Left kidney (tissue), 8 donors: ENCODE measurements around the gene RTN4RL2. TPM values are rescaled to one million over a fixed set of nuclear protein-coding genes. Genes with fewer than 3 reads are reported as not detected.

Experiments
- DNase-seq: peaks from one replicate; pipeline ENCODE4 v3.0.0-alpha.2; 2013
- long read RNA-seq, 8 donors: transcript quantifications; one replicate each; lab custom pipeline, GENCODE V29; 2026
- polyA plus RNA-seq: library from polyadenylated mRNA; unstranded; fragments of 120-200 nt; gene quantifications from one replicate; pipeline ENCODE4 v1.2.1, GENCODE V29; 2013; ENCODE audit not compliant: insufficient read length

The RTN4RL2 gene
- 2.5 TPM for polyA plus RNA-seq
- long read RNA-seq, donor 1, result 0 reads
- long read RNA-seq, donor 2, result 0 reads
- long read RNA-seq, donor 3, partial matches to known transcripts, result 0 of 2 reads
- long read RNA-seq, donor 3, other reads (novel, unspliced or antisense), result 0 of 2 reads
- long read RNA-seq, donor 4, result 0 reads
- long read RNA-seq, donor 5, partial matches to known transcripts, result 58 of 62 reads
- long read RNA-seq, donor 5, other reads (novel, unspliced or antisense), result 0 of 62 reads
- long read RNA-seq, donor 6, partial matches to known transcripts, result 29 of 131 reads
- long read RNA-seq, donor 6, other reads (novel, unspliced or antisense), result 102 of 131 reads
- long read RNA-seq, donor 7, partial matches to known transcripts, result 37 of 40 reads
- long read RNA-seq, donor 7, other reads (novel, unspliced or antisense), result 0 of 40 reads
- long read RNA-seq, donor 8, partial matches to known transcripts, result 0 of 1 reads
- long read RNA-seq, donor 8, other reads (novel, unspliced or antisense), result 0 of 1 reads

GRCh38 chr11:57460022-57460757, at the start of gene RTN4RL2:
TSS of gene RTN4RL2 (plus strand) at chr11:57460528. CDS start at chr11:57460866, 338 bp downstream.
- DNase-seq, result no peak

GRCh38 chr11:57413681-57414080, 46.6 kb upstream of the RTN4RL2 start:
- DNase-seq, result no peak

GRCh38 chr11:57414612-57415212, 45.6 kb upstream of the RTN4RL2 start:
- DNase-seq, result no peak

- no peak for DNase-seq
These were observed 43.9 kb upstream of the RTN4RL2 start for GRCh38 chr11:57416436-57416835.

- no peak for DNase-seq
These were observed 43.3 kb upstream of the RTN4RL2 start for GRCh38 chr11:57417056-57417455.

- no peak for DNase-seq
These were observed 42.2 kb upstream of the RTN4RL2 start for GRCh38 chr11:57418131-57418530.

- no peak for DNase-seq
These were observed 41.2 kb upstream of the RTN4RL2 start for GRCh38 chr11:57419146-57419545.

- no peak for DNase-seq
These were observed 39.3 kb upstream of the RTN4RL2 start for GRCh38 chr11:57421066-57421465.

GRCh38 chr11:57421805-57422204, 38.5 kb upstream of the RTN4RL2 start:
- no peak for DNase-seq

- no peak for DNase-seq
These were observed 37.7 kb upstream of the RTN4RL2 start for GRCh38 chr11:57422669-57423068.

- DNase-seq, result no peak
These were observed 36.1 kb upstream of the RTN4RL2 start for GRCh38 chr11:57424137-57424791.

- peak; percentile 12 for DNase-seq
These were observed 35.4 kb upstream of the RTN4RL2 start for GRCh38 chr11:57424792-57425564.

- no peak for DNase-seq
These were observed 34.5 kb upstream of the RTN4RL2 start for GRCh38 chr11:57425565-57426438.

GRCh38 chr11:57426439-57426928, 33.8 kb upstream of the RTN4RL2 start:
- DNase-seq, result peak; percentile 8

GRCh38 chr11:57426929-57427726, 33.2 kb upstream of the RTN4RL2 start, which contains the start of gene SLC43A3:
TSS of gene SLC43A3 (minus strand) at chr11:57427121. CDS start at chr11:57426172, 949 bp downstream.
- DNase-seq, result peak; percentile 62

- DNase-seq, result no peak
These were observed 32.6 kb upstream of the RTN4RL2 start for GRCh38 chr11:57427727-57428082.

- no peak for DNase-seq
These were observed 31.7 kb upstream of the RTN4RL2 start for GRCh38 chr11:57428643-57429042.

- no peak for DNase-seq
These were observed 30.4 kb upstream of the RTN4RL2 start for GRCh38 chr11:57429946-57430345.

- no peak for DNase-seq
These were observed 29.4 kb upstream of the RTN4RL2 start for GRCh38 chr11:57430952-57431351.
